Endothelial cell of umbilical vein (primary cell): ENCODE results near the gene TMEM121.
A peak's percentile ranks its signal among the peaks of the same experiment; 100 is the strongest.

Experiments used
- EZH2 ChIP-seq: IDR thresholded peaks from 2 replicates; pipeline ENCODE4 v1.6.1; 2012; ENCODE audit warnings: borderline replicate concordance, low read depth, mild to moderate bottlenecking, moderate library complexity, low read length, inconsistent platforms; ENCODE audit not compliant: severe bottlenecking
- FOS ChIP-seq: IDR thresholded peaks from 2 replicates; pipeline ENCODE4 v1.6.1; 2011; ENCODE audit warnings: mild to moderate bottlenecking, low read length, moderate library complexity, borderline replicate concordance; ENCODE audit not compliant: insufficient read depth
- JUN ChIP-seq: IDR thresholded peaks from 2 replicates; pipeline ENCODE4 v1.6.1; 2011; ENCODE audit warnings: borderline replicate concordance, low read depth; ENCODE audit not compliant: insufficient read length, insufficient read depth
- MYC ChIP-seq: IDR thresholded peaks from one replicate; pipeline ENCODE4 v1.6.1; 2011; ENCODE audit warnings: mild to moderate bottlenecking, low read depth, low read length
- POLR2A ChIP-seq: IDR thresholded peaks from 2 replicates; pipeline ENCODE4 v1.6.1; 2012; ENCODE audit warnings: low read depth, mild to moderate bottlenecking, control low read depth, low read length
- POLR2AphosphoS5 ChIP-seq: IDR thresholded peaks from 2 replicates; pipeline ENCODE4 v1.6.1; 2012; ENCODE audit warnings: low read depth, mild to moderate bottlenecking, control low read depth, low read length, moderate library complexity; ENCODE audit not compliant: insufficient read depth
- TF ChIP-seq, protein P1 (sequence below), 2 donors: IDR thresholded peaks; 1 replicate in 1 of 2; 2 replicates in 1 of 2; pipeline ENCODE4 v1.5.1; 2011; ENCODE audit warnings: low read length in 2 of 2, mild to moderate bottlenecking in 2 of 2, moderate library complexity in 2 of 2, control low read depth in 1 of 2, inconsistent platforms in 1 of 2, low read depth in 1 of 2; ENCODE audit not compliant: insufficient read depth in 1 of 2; ENCODE audit errors: extremely low read depth in 1 of 2
- TF ChIP-seq, protein P2 (sequence below): IDR thresholded peaks from 2 replicates; pipeline ENCODE4 v1.6.1; 2011; ENCODE audit not compliant: insufficient read depth, insufficient read length

DNA sequence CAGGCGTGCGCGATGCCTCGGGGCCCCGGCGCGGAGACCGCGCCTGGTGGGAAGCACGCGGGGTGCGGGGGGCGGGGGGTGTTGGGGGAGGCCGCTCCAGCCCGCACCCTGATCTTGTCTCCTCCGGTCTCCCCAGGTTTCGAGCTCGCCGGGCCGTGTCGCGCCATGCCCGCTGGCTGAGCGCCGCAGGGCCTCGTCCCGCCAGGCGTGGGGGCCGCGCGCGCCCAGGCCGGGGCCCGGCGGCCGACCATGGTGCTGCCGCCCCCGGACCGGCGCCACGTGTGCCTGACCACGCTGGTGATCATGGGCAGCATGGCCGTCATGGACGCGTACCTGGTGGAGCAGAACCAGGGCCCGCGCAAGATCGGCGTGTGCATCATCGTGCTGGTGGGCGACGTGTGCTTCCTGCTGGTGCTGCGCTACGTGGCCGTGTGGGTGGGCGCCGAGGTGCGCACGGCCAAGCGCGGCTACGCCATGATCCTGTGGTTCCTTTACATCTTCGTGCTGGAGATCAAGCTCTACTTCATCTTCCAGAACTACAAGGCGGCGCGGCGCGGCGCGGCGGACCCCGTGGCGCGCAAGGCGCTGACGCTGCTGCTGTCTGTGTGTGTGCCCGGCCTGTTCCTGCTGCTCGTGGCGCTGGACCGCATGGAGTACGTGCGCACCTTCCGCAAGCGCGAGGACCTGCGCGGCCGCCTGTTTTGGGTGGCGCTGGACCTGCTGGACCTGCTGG is 2.4 kb downstream of the TMEM121 start:
- TF ChIP-seq, protein P1, sequence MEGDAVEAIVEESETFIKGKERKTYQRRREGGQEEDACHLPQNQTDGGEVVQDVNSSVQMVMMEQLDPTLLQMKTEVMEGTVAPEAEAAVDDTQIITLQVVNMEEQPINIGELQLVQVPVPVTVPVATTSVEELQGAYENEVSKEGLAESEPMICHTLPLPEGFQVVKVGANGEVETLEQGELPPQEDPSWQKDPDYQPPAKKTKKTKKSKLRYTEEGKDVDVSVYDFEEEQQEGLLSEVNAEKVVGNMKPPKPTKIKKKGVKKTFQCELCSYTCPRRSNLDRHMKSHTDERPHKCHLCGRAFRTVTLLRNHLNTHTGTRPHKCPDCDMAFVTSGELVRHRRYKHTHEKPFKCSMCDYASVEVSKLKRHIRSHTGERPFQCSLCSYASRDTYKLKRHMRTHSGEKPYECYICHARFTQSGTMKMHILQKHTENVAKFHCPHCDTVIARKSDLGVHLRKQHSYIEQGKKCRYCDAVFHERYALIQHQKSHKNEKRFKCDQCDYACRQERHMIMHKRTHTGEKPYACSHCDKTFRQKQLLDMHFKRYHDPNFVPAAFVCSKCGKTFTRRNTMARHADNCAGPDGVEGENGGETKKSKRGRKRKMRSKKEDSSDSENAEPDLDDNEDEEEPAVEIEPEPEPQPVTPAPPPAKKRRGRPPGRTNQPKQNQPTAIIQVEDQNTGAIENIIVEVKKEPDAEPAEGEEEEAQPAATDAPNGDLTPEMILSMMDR (IDR thresholded peaks at IDR 0.05; ENCODE audit: extremely low read depth in 1 of 2, insufficient read depth in 1 of 2, low read depth in 1 of 2, low read length in 2 of 2), result no peak
- TF ChIP-seq FOS, result no peak
- TF ChIP-seq JUN, result no peak
- peak; percentile 78 for TF ChIP-seq EZH2
- TF ChIP-seq MYC, result no peak
- TF ChIP-seq POLR2A, result no peak
- no peak for TF ChIP-seq POLR2AphosphoS5
- TF ChIP-seq, protein P2, sequence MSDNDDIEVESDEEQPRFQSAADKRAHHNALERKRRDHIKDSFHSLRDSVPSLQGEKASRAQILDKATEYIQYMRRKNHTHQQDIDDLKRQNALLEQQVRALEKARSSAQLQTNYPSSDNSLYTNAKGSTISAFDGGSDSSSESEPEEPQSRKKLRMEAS, result no peak
